Ureter (tissue), 1 donor: ENCODE measurements around the gene HTR6. TPM values are rescaled to one million over a fixed set of nuclear protein-coding genes. Genes with fewer than 3 reads are reported as not detected.

Source experiments
- DNase-seq: peaks from one replicate; pipeline ENCODE4 v3.0.0-alpha.2; 2020; ENCODE audit warnings: low spot score
- total RNA-seq: library from RNA; stranded (reverse); gene quantifications from one replicate; pipeline ENCODE4 v1.2.4, GENCODE V29; 2023
- donor health status: DM: yes; HTN: yes; CAD: no.

The HTR6 gene
- total RNA-seq, 1 donor from 2014 or later = not detected

DNA sequence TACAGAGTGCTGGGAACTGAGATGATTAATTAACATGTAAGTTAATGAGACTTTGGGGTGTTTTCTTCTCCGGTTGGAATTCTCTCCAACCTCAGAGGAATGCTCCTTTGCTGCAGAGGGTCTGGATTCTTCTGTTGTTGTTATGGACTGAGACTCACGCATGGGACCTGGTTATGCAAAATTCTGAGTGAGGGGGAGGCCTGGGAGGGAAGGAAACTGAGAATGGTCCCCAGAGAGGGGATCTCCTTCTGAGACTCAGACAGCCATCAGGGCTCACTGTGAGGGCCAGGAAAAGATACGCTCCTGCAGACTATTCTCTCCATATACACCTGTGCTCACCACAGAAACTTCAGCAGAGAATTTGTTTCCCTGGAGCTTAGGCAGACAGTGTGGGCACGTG is 56.3 kb downstream of the HTR6 start:
- no peak for DNase-seq

DNA sequence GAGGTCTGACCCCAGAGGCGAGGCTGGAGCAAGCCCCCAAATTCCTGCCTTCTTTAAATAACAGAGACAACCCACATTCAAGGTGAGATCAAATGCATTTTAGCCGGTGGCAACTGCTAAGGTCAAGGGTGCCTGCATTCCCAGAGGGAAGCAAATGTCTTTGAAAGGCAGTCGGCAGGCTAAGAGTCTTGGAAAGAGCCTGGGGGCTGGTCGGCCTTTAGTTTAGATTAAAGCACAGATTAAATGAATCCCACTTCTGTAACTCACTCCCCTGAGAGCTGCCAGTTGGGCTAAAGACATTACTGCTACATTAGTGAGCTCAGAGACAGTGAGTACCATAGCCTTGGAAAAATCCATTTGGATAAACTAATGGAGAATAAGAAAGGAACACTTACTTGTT is 59.2 kb downstream of the HTR6 start:
- DNase-seq = no peak

DNA sequence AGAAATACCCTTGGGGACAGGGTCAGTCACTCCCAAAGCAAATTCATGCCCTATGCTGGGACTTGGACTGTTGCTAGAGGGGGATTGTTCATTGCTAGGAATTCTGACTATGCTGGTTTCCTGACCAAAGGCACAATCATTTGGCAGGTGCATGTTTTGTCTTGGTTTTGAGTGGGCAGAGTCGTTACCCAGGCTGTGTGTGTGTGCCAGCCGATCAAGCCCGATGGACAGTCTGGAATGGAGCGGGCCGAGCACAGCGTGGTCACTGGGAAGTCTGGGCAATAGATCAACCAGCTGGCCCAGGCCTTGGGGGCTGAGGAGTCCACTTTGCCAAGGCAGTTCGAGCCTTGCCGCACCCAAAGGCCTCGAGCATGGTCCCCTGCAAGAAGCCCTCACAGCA is 60.9 kb downstream of the HTR6 start:
- DNase-seq = no peak

GRCh38 chr1:19728413-19729145 is 63.9 kb downstream of the HTR6 start:
- DNase-seq = no peak

DNA sequence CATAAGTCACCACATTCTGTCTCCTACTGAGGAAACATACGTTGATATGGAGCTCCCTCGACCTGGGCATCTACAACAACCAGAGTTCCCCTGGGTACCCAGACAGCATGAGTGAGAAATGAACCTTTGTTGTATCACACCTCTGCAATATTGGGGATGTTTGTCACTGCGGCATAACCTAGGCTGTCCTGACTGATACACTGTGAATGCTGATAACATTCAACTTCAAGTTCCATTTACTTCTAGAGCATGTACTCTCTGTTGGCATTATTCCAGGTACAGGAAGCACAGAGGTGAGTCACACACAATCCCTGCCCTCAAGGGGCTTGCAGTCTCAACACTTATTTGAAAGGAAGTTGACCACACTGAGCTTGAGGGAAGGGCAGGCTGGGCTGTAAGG is 65.6 kb downstream of the HTR6 start:
- no peak for DNase-seq

Other genes starting within 250 kb of the HTR6 start
- 284 TPM for gene CAPZB, start 179.3 kb upstream of the HTR6 start, total RNA-seq
- 226 TPM for gene NBL1, start 20.6 kb upstream of the HTR6 start, total RNA-seq
- gene TMCO4, start 135.0 kb downstream of the HTR6 start, total RNA-seq = 60.8 TPM
- gene RNF186, start 150.4 kb downstream of the HTR6 start, total RNA-seq = not detected
- gene OTUD3, start 217.5 kb downstream of the HTR6 start, total RNA-seq = 12.3 TPM